NCI-H2081 (cell line): ENCODE measurements around the gene STEAP1B.
"Not testable (repeated sequence)": the region's sequence is repeated elsewhere in the genome, so short reads cannot be mapped to it uniquely, and the experiment has no call there.

Source experiments
- DNase-seq, 2 experiments: peaks; one replicate each; lab custom pipeline; 2025; lab: John Stamatoyannopoulos, UW

The STEAP1B gene

DNA sequence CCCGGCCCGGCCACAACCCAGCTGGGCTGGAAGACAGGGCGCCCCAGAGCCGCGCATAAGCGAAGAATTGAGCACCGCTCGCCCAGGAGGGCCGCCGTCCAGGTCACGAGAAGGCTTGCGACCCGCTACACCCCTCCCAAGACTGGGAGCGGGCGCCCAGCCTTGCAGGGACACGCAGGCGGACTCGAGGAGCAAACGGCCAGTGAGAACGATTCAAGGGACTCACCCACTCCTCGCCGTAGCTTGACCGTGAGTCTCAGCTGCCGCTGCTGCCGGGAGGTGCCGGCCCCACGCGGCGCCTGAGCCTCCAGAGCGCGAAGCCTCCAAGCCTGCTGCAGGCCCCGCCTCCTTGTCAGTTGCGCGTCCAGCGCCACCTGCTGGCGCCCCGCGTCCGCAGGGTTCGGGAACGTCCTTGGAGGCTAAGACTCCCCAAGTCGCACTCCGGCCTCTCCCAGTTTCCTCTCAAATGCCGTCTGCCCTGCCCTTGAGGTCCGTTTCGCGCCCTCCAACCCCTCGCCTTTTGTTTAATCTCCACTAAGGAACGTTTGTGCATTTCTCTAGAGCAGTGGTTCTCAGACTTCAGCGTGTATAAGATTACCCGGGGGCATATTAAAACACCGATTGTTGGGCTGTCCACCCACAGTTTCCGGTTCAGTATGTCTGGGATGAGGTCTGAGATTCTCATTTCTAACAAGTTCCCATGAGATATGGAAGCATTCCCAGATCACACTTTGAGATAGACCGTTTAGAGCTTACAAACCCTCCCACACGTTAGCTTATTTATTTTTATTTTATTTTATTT is at the start of gene STEAP1B:
Gene STEAP1B (minus strand): TSS at position 301 of the 802 bp plus-strand sequence. CDS start 5,333 bp downstream, outside the sequence.
- peak; percentile 50 to 72 for DNase-seq

DNA sequence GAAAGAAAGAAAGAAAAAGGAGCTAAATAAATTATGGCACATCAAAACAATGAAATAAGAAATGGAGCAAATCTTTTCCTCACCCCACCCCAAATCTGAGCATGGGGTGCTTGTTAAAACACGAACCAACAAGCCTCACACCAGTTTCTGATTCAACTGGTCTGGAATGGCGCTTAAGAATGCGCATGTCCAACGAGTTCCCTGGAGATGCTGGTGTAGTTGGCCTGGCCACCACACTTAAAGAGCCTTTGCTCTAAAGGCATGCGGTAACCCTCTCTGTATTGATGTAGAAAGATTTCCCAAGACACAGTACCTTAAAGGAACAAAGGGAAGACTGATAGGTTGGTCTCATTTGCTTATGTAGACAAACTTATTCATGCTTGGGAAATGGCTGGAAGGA is 49.1 kb upstream of the STEAP1B start:
- DNase-seq: no peak

DNA sequence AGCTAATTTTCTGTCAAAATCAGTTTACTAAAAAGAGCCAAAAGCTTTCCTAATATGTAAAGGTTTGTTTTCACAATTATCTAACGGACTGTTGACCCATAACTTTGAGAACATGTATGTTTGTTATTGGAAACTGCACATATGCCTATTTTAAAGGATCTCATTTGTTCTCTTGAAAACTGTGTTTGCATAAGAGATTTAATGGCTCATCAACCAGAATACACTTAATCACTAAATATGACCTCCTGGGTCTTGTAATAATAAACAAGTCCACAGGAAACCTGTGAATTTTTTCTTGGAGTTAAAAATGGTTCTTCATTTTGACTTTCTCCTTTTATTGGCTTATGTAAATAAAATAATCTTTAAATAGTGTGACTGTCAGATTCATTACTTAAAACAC is 48.3 kb upstream of the STEAP1B start:
- peak in 1 of 2 experiments; percentile 13 for DNase-seq

DNA sequence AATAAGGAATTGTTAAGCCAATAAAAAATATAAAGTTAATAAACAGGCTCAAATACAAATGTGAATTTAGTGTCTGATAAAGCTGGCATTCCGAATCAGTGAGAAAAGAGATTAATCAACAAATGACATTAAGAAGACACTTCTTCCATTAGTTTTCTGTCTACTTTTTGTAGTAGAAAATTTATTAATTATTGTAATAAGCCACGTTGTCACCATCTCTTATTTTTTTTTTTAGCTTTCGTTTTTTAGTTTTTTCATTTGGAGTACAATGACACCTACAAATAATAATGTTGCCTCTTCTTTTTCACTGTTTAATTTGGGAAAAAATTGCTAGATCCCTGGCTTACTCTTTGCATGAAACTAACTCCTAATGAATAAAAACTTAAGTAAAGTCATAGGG is 46.8 kb upstream of the STEAP1B start:
- DNase-seq: no peak

DNA sequence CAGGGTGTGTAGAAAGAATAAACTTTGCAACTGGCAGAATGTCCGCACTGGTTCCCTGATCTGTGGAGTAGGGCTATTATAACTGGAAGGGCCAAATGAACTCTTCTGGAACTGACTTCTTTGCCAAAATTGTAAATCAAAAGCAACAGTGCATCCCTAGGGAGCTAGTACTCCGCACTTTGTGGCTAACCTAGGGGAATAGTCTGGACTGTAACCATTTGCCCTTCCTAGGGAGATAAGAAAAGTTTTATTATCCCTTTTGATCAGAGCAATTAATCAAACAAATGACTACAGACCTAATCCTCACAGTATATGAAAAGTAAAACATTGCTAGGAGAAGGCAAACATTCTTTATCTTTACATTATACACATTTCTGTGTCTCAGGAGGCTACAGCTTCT is 45.5 kb upstream of the STEAP1B start:
- DNase-seq: no peak

DNA sequence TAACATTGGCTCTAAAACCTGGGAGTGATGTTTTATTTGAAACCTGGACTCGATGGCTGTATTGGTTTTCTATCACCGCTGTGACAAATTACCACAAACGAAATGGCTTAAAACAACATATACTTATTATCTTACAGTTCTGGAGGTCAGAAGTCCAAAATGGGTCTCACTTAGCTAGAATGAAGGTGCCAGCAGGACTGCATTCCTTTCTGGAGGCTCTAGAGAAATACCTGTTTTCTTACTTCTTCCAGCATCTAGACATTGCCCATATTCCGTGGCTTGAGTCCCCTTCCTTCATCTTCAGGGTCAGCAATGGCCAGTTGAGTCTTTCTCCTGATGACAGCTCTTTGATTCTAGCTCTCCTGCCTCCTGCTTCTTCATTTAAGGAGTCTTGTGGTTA is 44.3 kb upstream of the STEAP1B start:
- no peak for DNase-seq

DNA sequence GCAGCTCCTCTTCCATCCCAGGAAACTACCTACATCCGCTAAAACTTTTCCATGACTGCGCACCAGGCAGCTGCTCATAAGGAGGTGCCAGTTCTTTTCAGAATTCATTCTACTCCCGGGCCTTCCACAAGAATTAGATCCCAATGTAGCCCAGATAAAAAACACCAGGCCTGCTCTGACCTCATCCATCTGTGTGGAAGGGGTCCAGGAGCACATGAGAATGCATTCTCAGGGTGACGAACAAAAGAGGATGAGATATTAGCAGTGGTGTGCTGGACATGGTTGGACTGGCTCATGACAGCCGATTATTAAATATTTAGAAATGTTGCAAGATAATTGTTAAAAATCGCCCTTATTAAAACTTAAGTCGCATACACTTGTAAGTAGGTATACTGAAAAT is 43.2 kb upstream of the STEAP1B start:
- no peak for DNase-seq

DNA sequence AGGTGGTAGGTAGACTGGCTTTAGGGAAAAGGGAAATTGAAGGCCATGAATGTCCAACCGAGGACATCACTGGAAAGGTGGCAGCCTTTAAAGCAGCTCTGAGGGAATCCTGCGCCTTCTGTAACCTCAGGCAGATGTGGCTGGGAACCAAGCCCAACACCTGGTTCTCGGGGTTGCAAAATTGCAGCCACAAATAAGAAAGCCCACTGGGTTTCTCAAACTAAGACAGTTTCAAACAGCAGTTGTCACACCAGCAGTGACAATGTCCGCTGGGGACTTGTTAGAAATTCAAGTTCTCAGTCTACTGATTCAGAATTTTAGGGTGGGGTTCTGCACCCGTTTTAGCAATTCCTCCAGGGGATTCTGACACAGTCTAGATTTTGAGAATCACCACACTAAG is 42.7 kb upstream of the STEAP1B start:
- no peak for DNase-seq

DNA sequence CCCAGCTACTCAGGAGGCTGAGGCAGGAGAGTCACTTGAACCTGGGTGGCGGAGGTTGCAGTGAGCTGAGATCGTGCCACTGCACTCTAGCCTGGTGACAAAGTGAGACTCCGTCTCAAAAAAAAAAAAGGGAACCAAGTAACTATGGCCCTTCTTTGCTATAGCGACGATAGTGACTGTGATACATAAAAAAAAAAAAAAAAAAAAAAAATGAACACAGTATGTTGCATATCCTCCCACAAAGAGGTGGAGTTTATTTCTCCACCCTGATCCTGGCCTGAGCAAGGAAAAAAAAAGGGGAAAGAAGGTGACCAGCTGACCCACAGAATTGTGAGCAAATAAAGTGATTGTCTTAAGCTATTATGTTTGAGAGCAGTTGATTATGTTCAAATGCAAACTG is 42.3 kb upstream of the STEAP1B start:
- no peak for DNase-seq

DNA sequence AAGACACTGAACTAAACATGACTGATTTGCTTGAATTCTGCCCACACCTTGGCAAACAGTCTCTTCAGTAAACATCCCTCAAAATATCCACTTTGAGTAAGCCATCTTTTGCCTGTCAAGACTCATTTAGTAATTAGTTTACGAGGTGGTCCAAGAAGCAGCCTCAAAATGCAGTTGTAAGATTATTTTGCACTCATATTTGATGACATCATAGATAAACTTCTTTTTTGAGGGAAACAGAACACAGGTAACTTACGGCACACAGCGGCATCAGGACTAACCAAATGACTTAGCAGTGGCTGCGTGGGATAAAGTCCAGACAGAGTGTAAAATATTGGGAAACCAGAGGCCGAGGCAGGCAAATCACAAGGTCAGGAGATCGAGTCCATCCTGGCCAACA is 41.8 kb upstream of the STEAP1B start:
- no peak for DNase-seq

DNA sequence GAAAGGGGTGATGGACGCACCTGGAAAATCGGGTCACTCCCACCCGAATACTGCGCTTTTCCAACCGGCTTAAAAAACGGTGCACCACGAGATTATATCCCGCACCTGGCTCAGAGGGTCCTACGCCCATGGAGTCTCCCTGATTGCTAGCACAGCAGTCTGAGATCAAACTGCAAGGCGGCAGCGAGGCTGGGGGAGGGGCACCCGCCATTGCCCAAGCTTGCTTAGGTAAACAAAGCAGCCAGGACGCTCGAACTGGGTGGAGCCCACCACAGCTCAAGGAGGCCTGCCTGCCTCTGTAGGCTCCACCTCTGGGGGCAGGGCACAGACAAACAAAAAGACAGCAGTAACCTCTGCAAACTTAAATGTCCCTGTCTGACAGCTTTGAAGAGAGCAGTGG is 28.5 kb upstream of the STEAP1B start:
- not testable (repeated sequence) for DNase-seq

DNA sequence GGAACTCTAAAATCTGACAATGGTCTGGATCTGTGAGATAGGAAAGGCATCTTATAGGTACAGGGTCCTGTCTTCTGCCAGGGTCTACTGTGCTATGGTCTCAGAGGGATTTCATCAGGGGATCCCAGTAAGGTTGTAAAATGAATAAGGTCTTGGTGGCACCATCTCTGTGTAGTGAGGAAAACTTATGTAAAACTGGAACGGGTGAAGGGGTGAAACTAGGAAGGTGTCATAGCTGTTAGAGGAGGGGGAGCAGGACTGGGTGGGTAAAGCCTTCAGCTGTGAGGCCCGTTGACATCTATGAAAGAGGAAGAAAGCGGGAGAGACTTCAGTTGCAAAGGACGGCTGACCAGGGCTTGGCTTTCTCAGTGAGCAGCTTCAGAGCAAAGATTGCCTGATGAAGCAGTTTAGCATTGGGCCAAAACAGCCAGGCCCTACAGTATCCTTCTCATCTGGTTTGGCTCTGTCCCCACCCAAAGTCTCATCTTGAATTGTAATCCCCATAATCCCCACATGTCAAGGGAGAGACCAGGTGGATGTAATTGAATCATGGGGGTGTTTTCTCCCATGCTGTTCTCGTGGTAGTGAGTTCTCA is 24.5 kb upstream of the STEAP1B start:
- DNase-seq: not testable (repeated sequence)

DNA sequence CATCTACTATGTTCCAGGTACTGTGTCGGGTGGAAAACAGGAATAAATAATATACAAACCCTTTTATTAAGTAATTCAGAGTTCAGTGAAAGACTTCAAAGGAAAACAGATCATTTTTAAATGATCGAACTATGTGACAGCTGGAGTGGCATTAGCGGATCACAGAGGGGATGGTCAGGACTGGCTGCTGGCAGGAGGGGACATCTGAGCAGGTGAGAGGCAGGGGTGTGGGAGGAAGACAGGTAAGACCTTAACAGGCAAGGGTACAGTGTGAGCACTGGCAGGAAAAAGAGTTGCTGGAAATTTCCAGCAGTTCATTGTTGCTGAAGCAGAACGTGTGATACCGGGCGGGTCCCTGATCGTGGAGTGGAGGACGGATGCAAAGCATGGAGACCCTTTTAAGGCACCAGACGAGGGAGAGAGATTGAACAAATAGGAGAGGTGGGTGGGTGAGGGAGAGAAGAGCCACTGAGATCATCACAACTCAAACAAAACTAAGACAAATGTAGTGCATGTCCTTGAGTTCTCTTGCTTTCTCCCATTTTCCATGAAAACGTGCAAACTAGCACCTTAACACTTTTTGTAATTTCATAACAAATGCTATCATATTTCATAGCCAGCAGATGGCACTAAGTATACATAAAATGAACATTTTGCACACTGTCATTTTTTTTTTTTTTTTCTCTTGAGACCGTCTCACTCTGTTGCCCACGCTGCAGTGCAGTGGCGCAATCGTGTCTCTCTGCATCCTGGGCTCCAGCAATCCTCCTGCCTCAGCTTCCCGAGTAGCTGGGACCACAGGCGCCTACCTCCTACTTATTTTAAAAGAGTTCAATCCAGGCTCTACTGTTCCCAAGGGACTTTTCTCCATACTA is 23.7 kb upstream of the STEAP1B start:
- peak; percentile 27 to 46 for DNase-seq

DNA sequence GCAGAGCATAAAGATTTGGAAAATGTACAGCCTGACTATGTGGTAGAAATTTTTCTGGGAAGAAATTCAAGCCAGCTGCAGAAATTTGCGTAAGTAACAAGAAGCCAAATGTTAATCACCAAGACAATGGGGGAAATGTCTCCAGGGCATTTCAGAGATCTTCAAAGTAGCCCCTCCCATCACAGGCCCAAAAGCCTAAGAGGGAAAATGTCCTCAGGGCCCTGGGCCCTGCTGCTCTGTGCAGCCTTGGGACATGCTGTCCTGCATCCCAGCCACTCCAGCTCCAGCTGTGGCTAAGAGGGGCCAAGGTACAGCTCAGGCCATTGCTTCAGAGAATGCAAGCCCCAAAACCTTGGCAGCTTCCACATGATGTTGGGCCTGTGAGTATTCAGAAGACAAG is 19.6 kb upstream of the STEAP1B start:
- not testable (repeated sequence) for DNase-seq

DNA sequence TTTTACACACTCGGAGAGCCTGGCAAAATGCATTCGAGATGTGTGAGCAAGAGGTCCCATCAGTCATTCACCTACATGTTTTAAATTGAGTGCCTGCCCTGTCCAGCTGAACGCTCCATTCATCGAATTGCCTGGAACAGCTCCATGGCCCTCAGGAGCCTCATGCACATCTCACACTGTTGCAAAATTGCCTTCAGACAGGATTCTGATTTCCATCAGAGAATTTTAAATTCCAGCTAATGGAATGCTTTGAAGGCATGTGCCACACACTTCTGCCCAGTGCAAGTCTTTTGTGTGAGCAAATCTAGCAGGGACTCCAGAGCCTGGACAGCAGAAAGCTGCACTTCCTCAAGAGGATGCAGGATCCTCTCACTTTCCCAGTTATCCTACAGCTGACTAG is 17.0 kb upstream of the STEAP1B start:
- not testable (repeated sequence) for DNase-seq

DNA sequence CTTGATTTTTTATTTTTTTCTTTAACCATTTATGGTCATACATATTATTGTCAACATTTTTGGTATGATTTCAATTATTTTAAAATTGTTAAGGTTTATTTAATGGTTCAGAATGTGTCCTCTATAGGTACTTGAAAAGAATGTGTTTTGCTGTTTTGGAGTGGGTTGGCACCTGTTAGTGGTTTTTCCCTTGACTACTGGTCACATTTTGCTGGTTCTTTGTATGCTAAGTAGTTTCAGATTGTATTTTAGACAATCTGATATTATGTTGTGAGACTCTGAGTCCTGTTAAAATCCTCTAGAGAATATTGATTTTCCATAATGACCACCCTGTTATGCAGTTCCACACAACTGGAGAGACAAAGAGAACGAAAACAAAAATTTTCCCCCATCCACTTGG is 15.0 kb upstream of the STEAP1B start:
- DNase-seq: not testable (repeated sequence)

DNA sequence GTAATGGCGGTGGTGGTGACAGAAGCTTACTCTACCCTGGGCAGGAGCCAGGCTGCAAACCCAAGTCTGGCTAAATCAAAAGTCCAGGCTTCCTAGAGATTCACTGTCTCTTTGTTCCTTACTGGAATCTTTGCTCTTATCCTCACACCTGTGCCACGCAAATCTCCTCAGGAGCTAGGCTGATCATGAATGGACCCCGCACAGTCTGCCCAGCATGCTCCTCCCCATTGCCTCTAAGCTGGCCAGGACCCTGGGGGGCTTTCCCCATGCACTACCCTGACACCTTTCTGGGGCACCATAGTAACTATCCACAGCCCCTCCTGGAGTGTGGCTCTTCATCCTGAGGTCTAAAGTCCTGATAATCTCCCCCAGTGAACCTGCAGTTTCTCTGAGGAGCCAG is 7.3 kb upstream of the STEAP1B start:
- DNase-seq: not testable (repeated sequence)

DNA sequence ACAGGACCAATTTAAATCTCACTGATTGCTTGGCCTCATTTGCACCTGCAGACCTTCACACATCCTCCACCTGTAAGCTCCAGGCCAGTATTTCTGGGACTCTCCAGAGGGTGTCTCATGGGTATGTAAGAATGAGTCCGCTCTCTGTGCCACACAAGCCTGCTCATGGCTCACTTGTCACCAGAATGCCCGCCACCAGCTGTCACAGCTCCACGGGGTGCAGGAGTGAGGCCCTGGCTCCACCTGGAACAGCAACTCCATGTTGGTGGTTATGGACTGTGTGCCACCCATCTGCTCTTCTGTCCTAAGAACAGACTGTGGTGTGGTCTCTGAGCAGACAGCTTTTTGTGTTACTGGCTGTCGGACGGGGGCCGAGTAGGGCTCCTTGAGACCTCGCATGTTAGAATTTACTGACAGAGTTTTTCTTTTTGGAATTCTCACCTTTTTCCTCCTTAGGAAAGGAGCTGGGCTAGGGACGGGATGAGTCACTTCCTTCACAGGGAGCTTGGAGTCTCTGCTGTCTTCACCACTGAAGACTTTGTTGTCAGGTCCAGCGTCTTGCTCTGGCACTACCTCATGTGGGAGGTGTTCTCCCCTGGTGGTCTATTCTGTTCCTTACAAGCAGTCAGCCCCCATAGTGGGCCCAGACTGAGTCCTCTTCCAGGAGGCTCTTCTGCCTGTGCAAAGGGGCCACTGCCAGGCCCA is 6.5 kb upstream of the STEAP1B start:
- DNase-seq: not testable (repeated sequence)

DNA sequence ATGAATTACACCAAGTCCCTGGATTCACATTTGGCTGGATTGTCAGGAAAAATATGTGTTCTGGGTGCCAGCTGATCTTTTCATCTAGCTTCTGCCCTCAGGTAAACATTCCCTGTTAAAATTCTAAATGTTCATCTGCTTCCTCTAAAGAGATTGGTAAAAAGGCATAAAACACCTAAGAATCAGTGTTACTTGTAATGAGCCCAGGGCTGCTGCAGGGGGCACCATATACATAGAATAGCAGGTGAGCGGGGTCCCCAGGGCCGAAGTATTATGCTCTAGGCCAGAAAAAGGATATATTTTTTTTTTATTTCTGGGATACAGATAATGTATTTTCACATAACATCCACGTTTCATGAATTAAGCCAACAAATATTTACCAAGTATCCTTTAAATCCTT is 4.5 kb upstream of the STEAP1B start:
- DNase-seq: peak in 1 of 2 experiments; percentile 13

DNA sequence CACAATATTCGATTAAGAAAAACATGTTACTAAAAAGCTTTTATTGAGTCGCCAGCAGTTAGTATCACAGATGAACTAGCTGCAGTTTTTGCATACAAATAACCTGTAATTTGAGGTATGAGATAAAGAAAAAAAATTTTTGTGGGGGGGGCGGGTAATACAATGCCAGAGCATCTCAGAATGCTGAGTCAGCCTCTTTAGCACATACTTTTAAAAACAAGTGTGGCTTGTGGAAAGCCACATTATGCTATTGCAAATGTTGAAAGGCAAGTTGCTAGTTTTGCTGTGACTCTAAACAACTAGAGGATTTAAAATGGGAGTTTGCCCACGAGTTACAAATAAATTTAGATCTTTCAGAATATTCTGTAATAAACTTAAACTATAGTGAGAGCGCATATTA is 2.1 kb upstream of the STEAP1B start:
- DNase-seq: not testable (repeated sequence)

DNA sequence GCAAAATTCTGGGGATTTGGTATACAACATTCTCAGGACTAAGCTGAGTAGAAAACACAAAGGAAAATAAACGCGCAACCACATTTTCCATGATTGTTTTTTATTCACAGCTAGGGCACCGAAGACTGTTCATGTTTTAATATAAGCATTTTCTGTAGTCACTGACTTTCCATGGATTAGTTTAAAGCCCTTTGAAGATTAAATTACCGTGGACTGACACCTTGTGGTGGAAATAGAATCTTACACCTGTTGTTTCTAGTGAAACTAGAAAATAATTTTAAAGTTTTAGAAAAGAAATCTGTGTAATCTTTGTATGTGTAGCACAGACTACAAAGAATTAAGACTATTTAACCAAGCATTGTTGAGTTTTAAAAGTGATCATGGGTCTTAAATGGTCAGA is 1.3 kb upstream of the STEAP1B start:
- peak; percentile 37 to 52 for DNase-seq

DNA sequence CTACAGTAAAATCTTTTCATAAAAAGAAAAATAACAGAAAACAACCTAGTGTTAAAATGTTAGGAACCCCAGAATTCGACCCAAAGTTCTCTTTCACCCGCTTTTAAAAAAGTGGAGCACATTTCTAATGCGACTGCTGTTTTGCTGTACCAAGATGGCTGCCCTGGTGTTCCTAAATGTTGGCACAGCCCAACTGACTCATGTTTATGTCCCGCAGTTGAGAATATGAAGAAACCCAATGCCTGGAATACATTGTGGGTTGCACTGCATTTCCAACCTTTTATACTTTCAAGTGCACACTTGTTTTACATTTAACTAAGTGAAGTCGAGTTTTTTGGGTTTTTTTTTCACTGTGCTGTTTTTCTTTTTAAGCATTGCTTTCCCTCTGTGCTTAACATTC is 944 bp downstream of the STEAP1B start:
- no peak for DNase-seq
